ENCODE data around the gene TLE2.

GRCh38 chr19:3049089-3049488, 20.0 kb upstream of the TLE2 start:
- no peak for TF ChIP-seq CTCF (IDR thresholded peaks at IDR 0.05 in 2 of 3, conservative IDR thresholded peaks at IDR 0.05 in 1 of 3; ENCODE audit: insufficient read depth in 2 of 3, low read depth in 1 of 3, low read length in 3 of 3)
- no peak for TF ChIP-seq CC2D1A (IDR thresholded peaks at IDR 0.05)
- no peak for TF ChIP-seq SREBF1 (IDR thresholded peaks at IDR 0.05; ENCODE audit: borderline replicate concordance, low read depth, low read length)
- no peak for TF ChIP-seq RAD51 (IDR thresholded peaks at IDR 0.05; ENCODE audit: borderline replicate concordance, low read depth)
- TF ChIP-seq PCBP1 (IDR thresholded peaks at IDR 0.05; ENCODE audit: low read depth, low read length, poor library complexity, severe bottlenecking), result no peak
- TF ChIP-seq L3MBTL2 (IDR thresholded peaks at IDR 0.05), result no peak
- TF ChIP-seq HNRNPK (IDR thresholded peaks at IDR 0.05; ENCODE audit: low read depth, low read length, poor library complexity, severe bottlenecking), result no peak
- TF ChIP-seq C11orf30 (IDR thresholded peaks at IDR 0.05; ENCODE audit: low read depth), result no peak
- TF ChIP-seq PHF21A (IDR thresholded peaks at IDR 0.05; ENCODE audit: borderline replicate concordance, low read depth), result no peak
